ENCODE measurements around the gene SMARCA1. TPM values are rescaled to one million over a fixed set of nuclear protein-coding genes. Genes with fewer than 3 reads are reported as not detected.

Gene SMARCA1
- total and polyA plus RNA-seq, 2 experiments from 2014 or later = 30.1 to 51.8 TPM

GRCh38 chrX:129561453-129561852, 38.2 kb upstream of the SMARCA1 start (continued):
- TF ChIP-seq JUNB (IDR thresholded peaks at IDR 0.05; ENCODE audit: unreplicated experiment) (no peak), ZNF331 (CRISPR knock-in tag; IDR thresholded peaks at IDR 0.05; ENCODE audit: low read depth) (no peak), STAT1 (IDR thresholded peaks at IDR 0.05; ENCODE audit: unreplicated experiment) (no peak), EZH2 (IDR thresholded peaks at IDR 0.05; ENCODE audit: low read depth, unreplicated experiment) (no peak)
- TF ChIP-seq, protein P1, sequence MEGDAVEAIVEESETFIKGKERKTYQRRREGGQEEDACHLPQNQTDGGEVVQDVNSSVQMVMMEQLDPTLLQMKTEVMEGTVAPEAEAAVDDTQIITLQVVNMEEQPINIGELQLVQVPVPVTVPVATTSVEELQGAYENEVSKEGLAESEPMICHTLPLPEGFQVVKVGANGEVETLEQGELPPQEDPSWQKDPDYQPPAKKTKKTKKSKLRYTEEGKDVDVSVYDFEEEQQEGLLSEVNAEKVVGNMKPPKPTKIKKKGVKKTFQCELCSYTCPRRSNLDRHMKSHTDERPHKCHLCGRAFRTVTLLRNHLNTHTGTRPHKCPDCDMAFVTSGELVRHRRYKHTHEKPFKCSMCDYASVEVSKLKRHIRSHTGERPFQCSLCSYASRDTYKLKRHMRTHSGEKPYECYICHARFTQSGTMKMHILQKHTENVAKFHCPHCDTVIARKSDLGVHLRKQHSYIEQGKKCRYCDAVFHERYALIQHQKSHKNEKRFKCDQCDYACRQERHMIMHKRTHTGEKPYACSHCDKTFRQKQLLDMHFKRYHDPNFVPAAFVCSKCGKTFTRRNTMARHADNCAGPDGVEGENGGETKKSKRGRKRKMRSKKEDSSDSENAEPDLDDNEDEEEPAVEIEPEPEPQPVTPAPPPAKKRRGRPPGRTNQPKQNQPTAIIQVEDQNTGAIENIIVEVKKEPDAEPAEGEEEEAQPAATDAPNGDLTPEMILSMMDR (conservative IDR thresholded peaks at IDR 0.05; ENCODE audit: low read depth in 2 of 2) = no peak
- TF ChIP-seq, protein P2, sequence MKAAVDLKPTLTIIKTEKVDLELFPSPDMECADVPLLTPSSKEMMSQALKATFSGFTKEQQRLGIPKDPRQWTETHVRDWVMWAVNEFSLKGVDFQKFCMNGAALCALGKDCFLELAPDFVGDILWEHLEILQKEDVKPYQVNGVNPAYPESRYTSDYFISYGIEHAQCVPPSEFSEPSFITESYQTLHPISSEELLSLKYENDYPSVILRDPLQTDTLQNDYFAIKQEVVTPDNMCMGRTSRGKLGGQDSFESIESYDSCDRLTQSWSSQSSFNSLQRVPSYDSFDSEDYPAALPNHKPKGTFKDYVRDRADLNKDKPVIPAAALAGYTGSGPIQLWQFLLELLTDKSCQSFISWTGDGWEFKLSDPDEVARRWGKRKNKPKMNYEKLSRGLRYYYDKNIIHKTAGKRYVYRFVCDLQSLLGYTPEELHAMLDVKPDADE (IDR thresholded peaks at IDR 0.05) = no peak

- ATAC-seq = no peak
- Mint-ChIP-seq H3K36me3 (ENCODE audit: low read depth) (peaks cover 51% of the 10 kb centered on the region), H3K4me1 (no peaks in the 10 kb centered on the region), H3K27ac (no peak overlapping the region), H3K9me3 (no peaks in the 10 kb centered on the region), H3K27me3 (ENCODE audit: insufficient read depth, low read depth, poor library complexity) (no peaks in the 10 kb centered on the region), H3K4me3 (no peak overlapping the region)
- no peaks in the 10 kb centered on the region for H3K4me1 ChIP-seq (ENCODE audit: insufficient read depth)
- H3K36me3 ChIP-seq (ENCODE audit: insufficient read depth) = peaks cover 15% of the 10 kb centered on the region
- no peaks in the 10 kb centered on the region for H3K79me2 ChIP-seq (replicated peaks; ENCODE audit: insufficient read depth)
- no peak overlapping the region for H3K4me2 ChIP-seq
- no peak overlapping the region for H3K4me3 ChIP-seq
- no peaks in the 10 kb centered on the region for H4K20me1 ChIP-seq (replicated peaks; ENCODE audit: insufficient read depth)
- H3K9me2 ChIP-seq (ENCODE audit: insufficient read depth) = no peaks in the 10 kb centered on the region
- H2AFZ ChIP-seq = no peak overlapping the region
- no peaks in the 10 kb centered on the region for H3K27me3 ChIP-seq (ENCODE audit: insufficient read depth)
- H3K27ac ChIP-seq (ENCODE audit: low read depth) = no peak overlapping the region
- H3F3A ChIP-seq (replicated peaks; ENCODE audit: low read depth) = no peaks in the 10 kb centered on the region
- TF ChIP-seq EZH2 (IDR thresholded peaks at IDR 0.05; ENCODE audit: low read depth, unreplicated experiment) = no peak
- TF ChIP-seq CREB1 (CRISPR knock-in tag; IDR thresholded peaks at IDR 0.05; ENCODE audit: low read depth) = no peak
- no peak for TF ChIP-seq EZH2phosphoT487 (IDR thresholded peaks at IDR 0.05; ENCODE audit: unreplicated experiment)
- TF ChIP-seq REST (IDR thresholded peaks at IDR 0.05; ENCODE audit: unreplicated experiment) = no peak
- TF ChIP-seq ZNF462 (CRISPR knock-in tag; IDR thresholded peaks at IDR 0.05) = no peak
- TF ChIP-seq JUNB (IDR thresholded peaks at IDR 0.05; ENCODE audit: unreplicated experiment) = no peak
- no peak for TF ChIP-seq ZNF331 (CRISPR knock-in tag; IDR thresholded peaks at IDR 0.05; ENCODE audit: low read depth)
- no peak for TF ChIP-seq ZNF114 (CRISPR knock-in tag; IDR thresholded peaks at IDR 0.05)
- no peak for DNase-seq (ENCODE audit: low spot score)
Observed at GRCh38 chrX:129559783-129560182, 36.5 kb upstream of the SMARCA1 start.
